ENCODE data around the gene ARPC5L. TPM values are rescaled to one million over a fixed set of nuclear protein-coding genes. Genes with fewer than 3 reads are reported as not detected.

ARPC5L gene
- total RNA-seq, 1 experiment from 2014 or later, result 84.4 TPM

- no peaks in the 10 kb centered on the region for H4K20me1 ChIP-seq (ENCODE audit: insufficient read depth)
- H3K27ac ChIP-seq, result no peak overlapping the region
- H3K27me3 ChIP-seq (ENCODE audit: insufficient read depth, low read depth), result no peaks in the 10 kb centered on the region
- H3K4me3 ChIP-seq, result no peak overlapping the region
- H3K4me1 ChIP-seq (replicated peaks; ENCODE audit: insufficient read depth), result no peaks in the 10 kb centered on the region
- no peak overlapping the region for H2AFZ ChIP-seq
- no peaks in the 10 kb centered on the region for H3K9me3 ChIP-seq (ENCODE audit: insufficient read depth, low read depth)
- POLR2A ChIA-PET (ENCODE audit: unreplicated experiment), result no interaction called here
- H3K36me3 ChIP-seq (ENCODE audit: low read depth), result 0 out of 2 replicates have a peak, but pooled peaks cover 5% of the 10 kb centered on the region
- 0 out of 2 replicates have a peak, but pooled peaks cover 3% of the 10 kb centered on the region for H3F3A ChIP-seq (ENCODE audit: insufficient read depth, low read depth)
- no peak for TF ChIP-seq CTCF (conservative IDR thresholded peaks at IDR 0.05)
- no peak for TF ChIP-seq EZH2 (IDR thresholded peaks at IDR 0.05; ENCODE audit: low read depth)
- no peaks in the 10 kb centered on the region for H3K79me2 ChIP-seq (ENCODE audit: low read depth)
- no peak for DNase-seq
- CTCF ChIA-PET, result interaction anchor here (0.5 to 1.4 kb wide), 5 partner anchors 41 to 358 kb away, joined by 3 to 6 read pairs (median 4); partner anchors contain the start of gene WDR38
- no peaks in the 10 kb centered on the region for H3K9me2 ChIP-seq (ENCODE audit: insufficient read depth)
- H3K4me2 ChIP-seq, result no peak overlapping the region
- BruUV-seq (replicated peaks), result no TSS peak
- intact Hi-C loops (cut with micrococcal nuclease; ENCODE audit: unreplicated experiment), result loop anchor here (1.0 to 2.0 kb wide), 2 partner anchors 41 to 122 kb away; partner anchors contain the start of gene WDR38
These were observed 32.3 kb downstream of the ARPC5L start for GRCh38 chr9:124894035-124894740.

- no peaks in the 10 kb centered on the region for H3K79me2 ChIP-seq (ENCODE audit: low read depth)
- no peaks in the 10 kb centered on the region for H3K9me3 ChIP-seq (ENCODE audit: insufficient read depth, low read depth)
- 0 out of 2 replicates have a peak, but pooled peaks cover 3% of the 10 kb centered on the region for H3F3A ChIP-seq (ENCODE audit: insufficient read depth, low read depth)
- intact Hi-C loops (cut with micrococcal nuclease; ENCODE audit: unreplicated experiment), result loop anchor here (1.0 to 5.0 kb wide), 3 partner anchors 42 to 248 kb away; partner anchors contain the start of genes SCAI and WDR38
- H4K20me1 ChIP-seq (ENCODE audit: insufficient read depth), result no peaks in the 10 kb centered on the region
- ChIA-PET CTCF (interaction anchor here (0.5 to 1.4 kb wide), 2 partner anchors 122 to 358 kb away, joined by 3 to 4 read pairs; no protein-coding TSS in a partner anchor), POLR2A (ENCODE audit: unreplicated experiment) (no interaction called here)
- no peak overlapping the region for H2AFZ ChIP-seq
- no peaks in the 10 kb centered on the region for H3K4me1 ChIP-seq (replicated peaks; ENCODE audit: insufficient read depth)
- no peaks in the 10 kb centered on the region for H3K27me3 ChIP-seq (ENCODE audit: insufficient read depth, low read depth)
- H3K27ac ChIP-seq, result no peak overlapping the region
- no peak overlapping the region for H3K4me2 ChIP-seq
- DNase-seq, result peak in 1 of 2 experiments; percentile 21
- H3K4me3 ChIP-seq, result no peak overlapping the region
- TF ChIP-seq CTCF (conservative IDR thresholded peaks at IDR 0.05) (peak; percentile 54; the same call in 1 of the 2 replicates), EZH2 (IDR thresholded peaks at IDR 0.05; ENCODE audit: low read depth) (no peak)
- 0 out of 2 replicates have a peak, but pooled peaks cover 5% of the 10 kb centered on the region for H3K36me3 ChIP-seq (ENCODE audit: low read depth)
- no peaks in the 10 kb centered on the region for H3K9me2 ChIP-seq (ENCODE audit: insufficient read depth)
- no TSS peak for BruUV-seq (replicated peaks)
These were observed 32.8 kb downstream of the ARPC5L start for GRCh38 chr9:124894741-124895170.

GRCh38 chr9:124897570-124898460 is 35.9 kb downstream of the ARPC5L start:
- Histone ChIP-seq H3K4me3 (no peak overlapping the region), H3K79me2 (ENCODE audit: low read depth) (no peaks in the 10 kb centered on the region), H3K27me3 (ENCODE audit: insufficient read depth, low read depth) (no peaks in the 10 kb centered on the region), H3K27ac (no peak overlapping the region), H3K9me2 (ENCODE audit: insufficient read depth) (no peaks in the 10 kb centered on the region), H4K20me1 (ENCODE audit: insufficient read depth) (no peaks in the 10 kb centered on the region), H3F3A (ENCODE audit: insufficient read depth, low read depth) (no peaks in the 10 kb centered on the region), H3K9me3 (ENCODE audit: insufficient read depth, low read depth) (no peaks in the 10 kb centered on the region), H3K4me2 (no peak overlapping the region), H3K4me1 (replicated peaks; ENCODE audit: insufficient read depth) (no peaks in the 10 kb centered on the region), H2AFZ (no peak overlapping the region), H3K36me3 (ENCODE audit: low read depth) (0 out of 2 replicates have a peak, but pooled peaks cover 5% of the 10 kb centered on the region)
- CTCF ChIA-PET, result no interaction called here
- POLR2A ChIA-PET (ENCODE audit: unreplicated experiment), result no interaction called here
- no peak for DNase-seq
- BruUV-seq (replicated peaks), result no TSS peak
- intact Hi-C loops (cut with micrococcal nuclease; ENCODE audit: unreplicated experiment), result loop anchor here (5.0 kb wide), 1 partner anchor 244 kb away; the partner anchor contains the start of gene SCAI
- TF ChIP-seq CTCF (conservative IDR thresholded peaks at IDR 0.05), result no peak
- no peak for TF ChIP-seq EZH2 (IDR thresholded peaks at IDR 0.05; ENCODE audit: low read depth)

Data from PC-9 (cell line).